Adrenal gland (tissue), 12 donors: ENCODE data around the gene ABHD15. TPM values are rescaled to one million over a fixed set of nuclear protein-coding genes. Genes with fewer than 3 reads are reported as not detected.
A peak's percentile ranks its signal among the peaks of the same experiment; 100 is the strongest.

Experiments
- DNase-seq, 7 donors: peaks; one replicate each; pipeline ENCODE4 v3.0.0-alpha.2; 2019 to 2020
- H3K27ac ChIP-seq, 5 donors: fragments of 200-600 bp; sonication (generic) in 4 of 5; 1 replicate in 3 of 5; 2 replicates in 2 of 5; pipeline versions ENCODE4 v1.5.1 to v1.8.0; 2016 to 2020; ENCODE audit warnings: mild to moderate bottlenecking in 1 of 5
- H3K27me3 ChIP-seq: fragments of 200-600 bp; 2 replicates; pipeline ENCODE4 v1.8.0; 2021
- H3K36me3 ChIP-seq, 2 donors: fragments of 200-600 bp; replicated peaks in 1 of 2; 1 replicate in 1 of 2; 2 replicates in 1 of 2; pipeline versions ENCODE4 v1.5.1 to v1.8.0; 2018 to 2022
- H3K4me1 ChIP-seq, 2 donors: fragments of 200-600 bp; replicated peaks in 1 of 2; 1 replicate in 1 of 2; 2 replicates in 1 of 2; pipeline versions ENCODE4 v1.5.1 to v1.8.0; 2018 to 2021
- H3K4me3 ChIP-seq, 4 donors: fragments of 200-600 bp; sonication (generic) in 3 of 4; one replicate each; pipeline ENCODE4 v1.5.1; 2016 to 2018
- H3K9me3 ChIP-seq, 3 donors: fragments of 200-600 bp; sonication (generic) in 1 of 3; replicated peaks in 1 of 3; 1 replicate in 2 of 3; 2 replicates in 1 of 3; pipeline versions ENCODE4 v1.5.1 to v1.8.0; 2016 to 2021
- POLR2A ChIP-seq, 2 donors: fragments of 450-650 bp; IDR thresholded peaks; one replicate each; pipeline ENCODE4 v1.6.1; 2017; ENCODE audit warnings: antibody characterized with exemption in 2 of 2, mild to moderate bottlenecking in 2 of 2, moderate library complexity in 1 of 2
- WGBS, 4 donors: extraction: QIAGEN DNeasy Blood & Tissue Kit in 2 of 4; methylation state at CpG; one replicate each; pipeline versions ENCODE4 v1.1.5 to v1.1.7; 2013 to 2017; 5-methylcytosine and 5-hydroxymethylcytosine counted together
- intact Hi-C, 2 donors: fragments of 100-400 bp; cut with DNase I; formaldehyde crosslinking; loops; one replicate each; pipeline versions ENCODE4 v1.14.1 to v1.15.0; 2022 to 2023
- polyA plus RNA-seq, 3 donors: library from polyadenylated mRNA; stranded (reverse); fragments of 200-250 nt in 2 of 3; fragments of 350-450 nt in 1 of 3; fragmentation: Illumina TruSeq in 1 of 3; extraction: RNeasy Lipid Tissue Mini Kit (QIAGEN cat#74804) in 1 of 3; gene quantifications; one replicate each; pipeline ENCODE4 v1.2.3, GENCODE V29; 2013 to 2014
- total RNA-seq, 9 donors: library from RNA; depleted of rRNA in 4 of 9; stranded (reverse); fragments of >200 nt in 4 of 9; fragments of 120-200 nt in 1 of 9; fragmentation: NEBNext Ultra II Directional in 1 of 9; extraction: Animal tissue kit (Norgen Biotek cat#: 25700) in 1 of 9; gene quantifications; one replicate each; pipeline versions ENCODE4 v1.1.0 to v1.2.4, GENCODE V29; 2013 to 2023
- TF ChIP-seq, protein P1 (sequence below), 6 experiments: fragments of 450-650 bp in 4 of 6; fragments of 200-600 bp in 2 of 6; sonication (generic) in 1 of 6; IDR thresholded peaks; 1 replicate in 5 of 6; 2 replicates in 1 of 6; pipeline versions ENCODE4 v1.5.1 to v1.8.0; 2016 to 2021; ENCODE audit warnings: antibody characterized with exemption in 6 of 6, mild to moderate bottlenecking in 2 of 6, moderate library complexity in 1 of 6
- donor health status: healthy with polysubstance abuse.
- donor health status: Bipolar disorder and iron deficiency.
- donor health status: DM: yes; HTN: yes; CAD: no.
- donor health status: DM: no; HTN: no; CAD: no.
- donor health status: DM: no; HTN: no; CAD: no.
- donor health status: DM: yes; HTN: yes; CAD: no.

Gene ABHD15
- total and polyA plus RNA-seq, 12 donors: 2.9 to 11.1 (median 6.2) TPM

DNA sequence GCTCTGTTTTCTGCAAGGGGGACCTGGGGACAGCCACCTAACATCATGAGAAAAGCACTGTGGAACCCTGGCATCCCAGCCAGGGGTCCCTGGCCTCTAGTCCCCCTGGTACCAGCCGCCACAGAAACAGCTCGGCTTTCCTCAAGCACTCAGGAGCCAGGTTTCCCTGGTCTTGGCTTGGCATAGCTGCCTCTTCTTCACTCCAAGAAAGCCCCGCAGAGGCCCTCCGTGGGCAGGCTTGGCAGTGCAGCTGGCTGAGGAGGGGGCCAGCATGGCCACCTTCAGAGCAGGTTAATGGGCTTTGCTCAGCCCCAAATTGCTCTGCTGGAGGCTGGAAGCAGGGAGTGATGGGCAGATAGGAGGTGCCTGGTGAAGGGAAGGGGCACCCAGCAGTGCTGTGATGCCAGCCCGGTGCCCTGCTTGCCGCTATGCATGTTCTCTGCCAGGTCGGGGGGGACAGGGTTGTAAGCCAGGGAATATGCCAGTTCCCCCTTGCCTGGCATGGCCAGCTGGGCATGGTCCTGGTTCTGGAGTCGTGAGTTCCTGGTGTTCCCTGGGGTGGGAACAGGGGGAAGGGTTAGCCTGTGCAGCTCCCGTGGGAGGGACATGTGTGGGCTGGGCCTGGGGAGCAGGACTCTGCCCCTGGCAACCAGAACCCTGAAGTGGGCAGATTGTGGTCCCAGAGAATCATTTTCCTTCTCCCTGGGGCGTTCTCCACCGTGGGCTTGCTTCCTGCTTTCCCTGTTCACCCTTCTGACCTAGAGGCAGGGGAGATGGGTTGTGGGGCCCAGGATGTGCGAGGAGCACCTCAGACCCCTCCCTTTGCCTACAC lies 29.3 kb upstream of the ABHD15 start:
- Histone ChIP-seq H3K4me3 (no peak overlapping the region), H3K36me3 (no peaks in the 10 kb centered on the region), H3K4me1 (peaks cover 23 to 24% of the 10 kb centered on the region in 2 donors), H3K27me3 (no peaks in the 10 kb centered on the region), H3K27ac (no peak overlapping the region), H3K9me3 (no peaks in the 10 kb centered on the region)
- TF ChIP-seq, protein P1, sequence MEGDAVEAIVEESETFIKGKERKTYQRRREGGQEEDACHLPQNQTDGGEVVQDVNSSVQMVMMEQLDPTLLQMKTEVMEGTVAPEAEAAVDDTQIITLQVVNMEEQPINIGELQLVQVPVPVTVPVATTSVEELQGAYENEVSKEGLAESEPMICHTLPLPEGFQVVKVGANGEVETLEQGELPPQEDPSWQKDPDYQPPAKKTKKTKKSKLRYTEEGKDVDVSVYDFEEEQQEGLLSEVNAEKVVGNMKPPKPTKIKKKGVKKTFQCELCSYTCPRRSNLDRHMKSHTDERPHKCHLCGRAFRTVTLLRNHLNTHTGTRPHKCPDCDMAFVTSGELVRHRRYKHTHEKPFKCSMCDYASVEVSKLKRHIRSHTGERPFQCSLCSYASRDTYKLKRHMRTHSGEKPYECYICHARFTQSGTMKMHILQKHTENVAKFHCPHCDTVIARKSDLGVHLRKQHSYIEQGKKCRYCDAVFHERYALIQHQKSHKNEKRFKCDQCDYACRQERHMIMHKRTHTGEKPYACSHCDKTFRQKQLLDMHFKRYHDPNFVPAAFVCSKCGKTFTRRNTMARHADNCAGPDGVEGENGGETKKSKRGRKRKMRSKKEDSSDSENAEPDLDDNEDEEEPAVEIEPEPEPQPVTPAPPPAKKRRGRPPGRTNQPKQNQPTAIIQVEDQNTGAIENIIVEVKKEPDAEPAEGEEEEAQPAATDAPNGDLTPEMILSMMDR (IDR thresholded peaks at IDR 0.05): no peak
- no peak for TF ChIP-seq POLR2A (IDR thresholded peaks at IDR 0.05)
- intact Hi-C loops: no loop called here
- peak in 2 of 7 donors; percentile 12 to 17 for DNase-seq
- 85 to 92% (median 87%) methylated on average over 9 to 12 of the region's 12 CpGs for WGBS, 4 donors

DNA sequence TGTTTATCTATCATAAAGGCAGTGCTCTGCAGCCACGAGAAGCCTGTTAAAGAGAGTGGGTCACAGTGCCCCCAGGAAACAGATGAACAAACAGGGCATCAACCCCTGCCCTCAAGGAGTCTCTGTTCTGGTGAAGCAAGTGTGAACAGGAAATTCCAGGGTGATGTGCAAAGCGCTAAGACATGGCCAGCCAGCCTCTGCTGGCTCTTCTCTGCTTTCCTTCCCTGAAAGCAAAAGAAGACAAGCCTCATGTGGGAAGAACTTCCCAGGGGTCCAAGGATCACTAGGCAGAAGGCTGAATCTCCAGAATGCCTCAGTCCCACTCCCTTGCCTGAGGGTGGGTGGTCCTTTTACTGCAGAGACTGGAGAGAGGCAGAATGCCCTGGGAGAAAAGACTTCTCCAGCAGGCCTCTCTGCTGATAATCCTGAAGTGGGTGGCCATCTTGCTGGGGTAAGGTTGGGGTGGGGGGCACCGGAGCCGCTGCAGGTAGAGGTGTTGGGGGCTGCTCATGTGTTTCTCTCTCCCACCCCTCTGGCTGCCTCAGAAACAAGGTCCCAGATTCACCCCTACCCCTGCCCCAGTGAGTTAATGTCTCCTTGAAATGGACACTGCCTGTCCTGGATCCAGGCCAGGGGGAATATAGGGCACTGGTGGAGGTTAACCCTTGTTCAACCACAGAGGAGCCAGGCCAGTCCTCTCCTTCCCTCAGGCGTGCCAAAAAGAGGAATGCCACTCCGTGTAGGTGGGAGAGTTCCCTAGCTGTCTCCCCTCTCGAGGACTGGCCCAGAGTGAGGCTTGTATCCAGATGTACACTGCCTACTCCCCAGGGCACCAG lies 28.5 kb upstream of the ABHD15 start:
- Histone ChIP-seq H3K27ac (no peak overlapping the region), H3K27me3 (no peaks in the 10 kb centered on the region), H3K4me3 (no peak overlapping the region), H3K9me3 (no peaks in the 10 kb centered on the region), H3K36me3 (no peaks in the 10 kb centered on the region), H3K4me1 (peaks cover 31 to 32% of the 10 kb centered on the region in 2 donors)
- TF ChIP-seq, protein P1 (IDR thresholded peaks at IDR 0.05): no peak
- TF ChIP-seq POLR2A (IDR thresholded peaks at IDR 0.05): no peak
- 68 to 78% (median 74%) methylated on average over 7 of the region's 7 CpGs for WGBS, 4 donors
- intact Hi-C loops: no loop called here
- peak in 2 of 7 donors; percentile 10 to 16 for DNase-seq

DNA sequence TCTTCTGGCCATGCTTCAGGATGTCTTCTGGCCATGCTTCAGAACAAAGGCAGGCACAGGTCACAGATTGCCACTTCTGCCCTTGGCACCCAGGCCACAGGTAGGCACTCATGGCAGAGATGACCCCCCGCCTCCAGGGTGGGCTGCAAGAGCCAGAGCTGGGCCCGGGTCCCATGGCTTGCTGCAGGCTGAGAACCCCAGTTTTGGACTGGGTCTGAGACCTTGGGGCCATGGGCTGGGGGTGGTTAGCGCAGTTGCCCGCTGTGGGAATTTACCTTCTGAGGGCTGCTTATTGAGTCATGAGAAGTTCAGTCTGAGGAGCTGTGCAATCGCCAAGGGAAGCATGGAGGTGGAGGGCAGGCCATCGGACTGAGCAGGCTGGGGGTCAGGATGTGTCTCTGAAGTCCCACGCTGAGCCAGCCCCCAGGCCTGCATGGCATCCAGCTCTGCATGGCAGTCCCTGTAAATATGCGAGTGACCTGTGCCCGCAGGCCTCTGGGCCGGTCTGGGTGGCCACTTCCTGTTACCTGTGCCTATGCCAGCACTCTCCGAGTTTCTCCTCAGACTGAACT lies 27.8 kb upstream of the ABHD15 start:
- WGBS, 4 donors: 78 to 93% (median 90%) methylated on average over 7 to 11 of the region's 11 CpGs
- Histone ChIP-seq H3K4me1 (peaks cover 38 to 39% of the 10 kb centered on the region in 2 donors), H3K27me3 (no peaks in the 10 kb centered on the region), H3K4me3 (no peak overlapping the region), H3K27ac (no peak overlapping the region), H3K9me3 (no peaks in the 10 kb centered on the region), H3K36me3 (no peaks in the 10 kb centered on the region)
- intact Hi-C loops: no loop called here
- peak in 2 of 7 donors; percentile 17 to 22 for DNase-seq
- TF ChIP-seq POLR2A (IDR thresholded peaks at IDR 0.05): no peak
- TF ChIP-seq, protein P1 (IDR thresholded peaks at IDR 0.05): no peak
